ENCODE measurements around the gene ST14. TPM values are rescaled to one million over a fixed set of nuclear protein-coding genes. Genes with fewer than 3 reads are reported as not detected.

Gene ST14
- total and polyA plus RNA-seq, 2 donors (not counting 3 experiments of a cell fraction or from before 2014, with no cell fraction given) = 0.08 TPM; not detected in 1

DNA sequence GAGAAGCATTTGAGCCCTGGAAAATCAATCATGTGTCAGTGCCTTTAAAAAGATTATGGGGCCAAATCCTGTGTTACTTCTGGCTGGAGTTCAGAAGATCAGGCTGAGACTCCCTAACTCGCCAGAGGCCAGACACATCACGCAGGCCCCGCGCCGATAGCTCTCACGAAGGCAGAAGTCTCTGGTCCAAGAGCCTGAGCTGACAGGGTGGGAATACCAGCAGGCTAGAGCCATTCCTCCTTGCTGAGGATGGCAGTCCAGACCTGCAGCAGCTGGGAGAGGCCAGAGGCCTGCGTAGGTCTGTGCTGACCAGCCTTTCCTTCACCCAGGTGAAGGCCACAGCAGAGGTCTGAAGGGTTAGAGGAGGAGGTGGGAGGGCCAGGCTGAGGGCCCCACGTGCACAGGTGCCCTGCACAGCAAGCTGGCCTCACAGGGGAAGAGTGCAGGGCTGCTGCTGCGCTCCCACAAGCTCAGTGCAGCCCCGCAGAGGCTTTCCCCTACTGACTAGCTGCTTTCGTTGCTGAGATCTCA, 52.9 kb downstream of the ST14 start:
- FAIRE-seq (no peak), DNase-seq (ENCODE audit: low read depth, low spot score) (no peak)
- CTCF ChIA-PET = interaction anchor here (0.6 to 1.8 kb wide), 48 partner anchors 9 to 1462 kb away, joined by 3 to 28 read pairs (median 5); partner anchors contain the start of gene ADAMTS8
- POLR2A ChIA-PET = no interaction called here
- intact Hi-C loops (cut with micrococcal nuclease) = no loop called here
- Histone ChIP-seq H3K4me2 (ENCODE audit: insufficient read depth, low read length) (no peak overlapping the region), H3K79me2 (ENCODE audit: control insufficient read depth, insufficient read depth, low read length) (no peaks in the 10 kb centered on the region), H3K4me1 (ENCODE audit: control insufficient read depth, extremely low read depth, insufficient read depth, low read length) (no peaks in the 10 kb centered on the region), H4K20me1 (replicated peaks; ENCODE audit: control insufficient read depth, extremely low read depth, insufficient read depth, low read length) (no peaks in the 10 kb centered on the region), H3K36me3 (ENCODE audit: control insufficient read depth in 2 of 2, extremely low read depth in 1 of 2, insufficient read depth in 2 of 2, low read length in 2 of 2) (no peaks in the 10 kb centered on the region), H3K9me3 (replicated peaks; ENCODE audit: control insufficient read depth, insufficient read depth, low read length) (no peaks in the 10 kb centered on the region), H3K4me3 (replicated peaks in 1 of 3; ENCODE audit: insufficient read depth in 1 of 3, low read depth in 1 of 3, low read length in 3 of 3) (no peak overlapping the region), H3K9me1 (replicated peaks; ENCODE audit: control insufficient read depth, extremely low read depth, insufficient read depth, low read length) (no peaks in the 10 kb centered on the region), H3K9ac (replicated peaks; ENCODE audit: extremely low read depth, insufficient read depth, low read length) (no peak overlapping the region), H3K27ac (ENCODE audit: insufficient read depth, low read depth, low read length) (no peak overlapping the region), H3K27me3 (ENCODE audit: control insufficient read depth in 2 of 2, insufficient read depth in 2 of 2, low read length in 2 of 2) (peaks cover 3 to 12% of the 10 kb centered on the region in 2 experiments), H2AFZ (ENCODE audit: low read depth, low read length) (no peak overlapping the region)
- TF ChIP-seq GATA2 (IDR thresholded peaks at IDR 0.05; ENCODE audit: insufficient read depth, insufficient read length, low read depth, low read length) (no peak), POLR2AphosphoS5 (IDR thresholded peaks at IDR 0.05; ENCODE audit: insufficient read depth, low read depth, low read length) (no peak), POLR2A (IDR thresholded peaks at IDR 0.05; ENCODE audit: low read depth, low read length) (no peak), JUN (IDR thresholded peaks at IDR 0.05; ENCODE audit: borderline replicate concordance, insufficient read depth, insufficient read length, low read depth) (no peak), MYC (IDR thresholded peaks at IDR 0.05; ENCODE audit: low read depth, low read length) (no peak), FOS (IDR thresholded peaks at IDR 0.05; ENCODE audit: borderline replicate concordance, insufficient read depth, low read length) (no peak), EZH2 (IDR thresholded peaks at IDR 0.05; ENCODE audit: borderline replicate concordance, low read depth, low read length, severe bottlenecking) (no peak)
- TF ChIP-seq, protein P1, sequence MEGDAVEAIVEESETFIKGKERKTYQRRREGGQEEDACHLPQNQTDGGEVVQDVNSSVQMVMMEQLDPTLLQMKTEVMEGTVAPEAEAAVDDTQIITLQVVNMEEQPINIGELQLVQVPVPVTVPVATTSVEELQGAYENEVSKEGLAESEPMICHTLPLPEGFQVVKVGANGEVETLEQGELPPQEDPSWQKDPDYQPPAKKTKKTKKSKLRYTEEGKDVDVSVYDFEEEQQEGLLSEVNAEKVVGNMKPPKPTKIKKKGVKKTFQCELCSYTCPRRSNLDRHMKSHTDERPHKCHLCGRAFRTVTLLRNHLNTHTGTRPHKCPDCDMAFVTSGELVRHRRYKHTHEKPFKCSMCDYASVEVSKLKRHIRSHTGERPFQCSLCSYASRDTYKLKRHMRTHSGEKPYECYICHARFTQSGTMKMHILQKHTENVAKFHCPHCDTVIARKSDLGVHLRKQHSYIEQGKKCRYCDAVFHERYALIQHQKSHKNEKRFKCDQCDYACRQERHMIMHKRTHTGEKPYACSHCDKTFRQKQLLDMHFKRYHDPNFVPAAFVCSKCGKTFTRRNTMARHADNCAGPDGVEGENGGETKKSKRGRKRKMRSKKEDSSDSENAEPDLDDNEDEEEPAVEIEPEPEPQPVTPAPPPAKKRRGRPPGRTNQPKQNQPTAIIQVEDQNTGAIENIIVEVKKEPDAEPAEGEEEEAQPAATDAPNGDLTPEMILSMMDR (IDR thresholded peaks at IDR 0.05; ENCODE audit: extremely low read depth in 1 of 2, insufficient read depth in 1 of 2, low read depth in 1 of 2, low read length in 2 of 2) = no peak
- TF ChIP-seq, protein P2, sequence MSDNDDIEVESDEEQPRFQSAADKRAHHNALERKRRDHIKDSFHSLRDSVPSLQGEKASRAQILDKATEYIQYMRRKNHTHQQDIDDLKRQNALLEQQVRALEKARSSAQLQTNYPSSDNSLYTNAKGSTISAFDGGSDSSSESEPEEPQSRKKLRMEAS (IDR thresholded peaks at IDR 0.05; ENCODE audit: insufficient read depth, insufficient read length) = no peak
- dilution Hi-C loops (cut with MboI; ENCODE audit: extremely low pct_ligation_motif_present, low sequenced_read_pairs) = no loop called here
- no TSS peak for BruUV-seq (replicated peaks)
